Mucosa of stomach (tissue), 1 donor: ENCODE measurements around the gene CREBRF.

Experiments used
- H3K27me3 ChIP-seq: one replicate; pipeline ENCODE4 v1.7.0; 2013; ENCODE audit warnings: mild to moderate bottlenecking, low read length; ENCODE audit not compliant: control insufficient read depth, insufficient read depth
- H3K36me3 ChIP-seq: one replicate; pipeline ENCODE4 v1.7.0; 2013; ENCODE audit warnings: low read length; ENCODE audit not compliant: control insufficient read depth, insufficient read depth
- H3K4me1 ChIP-seq: one replicate; pipeline ENCODE4 v1.7.0; 2013; ENCODE audit warnings: mild to moderate bottlenecking, low read length; ENCODE audit not compliant: control insufficient read depth, insufficient read depth
- H3K4me3 ChIP-seq: one replicate; pipeline ENCODE4 v1.7.0; 2013; ENCODE audit warnings: low read length
- H3K9ac ChIP-seq: one replicate; pipeline ENCODE4 v1.7.0; 2013; ENCODE audit warnings: mild to moderate bottlenecking, low read length, moderate library complexity
- H3K9me3 ChIP-seq: one replicate; pipeline ENCODE4 v1.7.0; 2013; ENCODE audit warnings: mild to moderate bottlenecking, low read length, moderate library complexity; ENCODE audit not compliant: control insufficient read depth
- donor health status: Pancreatic carcinoma.

The CREBRF gene

DNA sequence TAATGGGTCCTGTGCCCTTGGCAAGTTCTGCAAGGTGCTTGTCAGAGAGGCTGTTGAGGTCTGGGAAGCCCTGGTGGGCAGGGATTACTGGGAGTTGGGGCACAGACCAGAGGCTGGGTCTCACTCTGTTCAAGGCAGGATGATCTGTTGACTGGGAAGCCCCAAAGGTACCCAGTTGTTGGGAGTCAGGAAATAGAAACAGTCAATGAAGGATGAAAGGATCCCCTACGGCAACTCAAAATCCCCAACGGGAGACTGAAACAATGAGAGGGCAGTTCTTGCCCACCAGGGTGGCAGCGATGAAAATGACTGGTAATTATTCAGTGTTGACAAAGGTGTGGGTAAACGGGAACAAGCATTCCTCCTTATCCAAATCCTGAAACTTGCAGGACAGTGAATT is 119.4 kb downstream of the CREBRF start:
- Histone ChIP-seq H3K4me1 (no peaks in the 10 kb centered on the region), H3K9ac (no peak overlapping the region), H3K27me3 (no peaks in the 10 kb centered on the region), H3K36me3 (no peaks in the 10 kb centered on the region), H3K4me3 (no peak overlapping the region), H3K9me3 (no peaks in the 10 kb centered on the region)

GRCh38 chr5:173178369-173178910 is 122.3 kb downstream of the CREBRF start:
- H3K9ac ChIP-seq = no peak overlapping the region
- no peak overlapping the region for H3K4me3 ChIP-seq
- H3K9me3 ChIP-seq = no peaks in the 10 kb centered on the region
- H3K36me3 ChIP-seq = no peaks in the 10 kb centered on the region
- H3K27me3 ChIP-seq = no peaks in the 10 kb centered on the region
- H3K4me1 ChIP-seq = no peaks in the 10 kb centered on the region

GRCh38 chr5:173180331-173180730 is 124.2 kb downstream of the CREBRF start:
- H3K4me3 ChIP-seq = no peak overlapping the region
- H3K9me3 ChIP-seq = no peaks in the 10 kb centered on the region
- H3K9ac ChIP-seq = no peak overlapping the region
- H3K4me1 ChIP-seq = no peaks in the 10 kb centered on the region
- H3K36me3 ChIP-seq = no peaks in the 10 kb centered on the region
- no peaks in the 10 kb centered on the region for H3K27me3 ChIP-seq

GRCh38 chr5:173187054-173187743 is 131.0 kb downstream of the CREBRF start:
- no peaks in the 10 kb centered on the region for H3K36me3 ChIP-seq
- H3K9me3 ChIP-seq = no peaks in the 10 kb centered on the region
- no peaks in the 10 kb centered on the region for H3K27me3 ChIP-seq
- no peak overlapping the region for H3K4me3 ChIP-seq
- no peaks in the 10 kb centered on the region for H3K4me1 ChIP-seq
- no peak overlapping the region for H3K9ac ChIP-seq

DNA sequence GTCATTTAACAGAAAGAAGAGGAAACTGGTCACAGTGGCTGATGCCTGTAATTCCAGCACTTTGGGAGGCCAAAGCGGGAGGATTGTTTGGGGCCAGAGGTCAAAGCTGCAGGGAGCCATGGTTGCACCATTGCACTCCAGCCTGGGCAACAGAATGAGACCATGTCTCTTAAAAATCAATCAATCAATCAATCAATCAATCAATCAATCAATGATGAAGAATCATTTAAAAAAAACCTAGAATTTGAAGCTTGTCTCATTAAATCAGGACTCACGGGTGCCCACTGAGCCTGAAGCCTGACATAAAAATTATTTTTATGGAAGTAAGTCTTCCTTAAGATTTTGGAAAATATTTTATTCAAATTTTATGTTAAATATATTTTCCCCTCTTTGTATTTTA is 132.1 kb downstream of the CREBRF start:
- Histone ChIP-seq H3K27me3 (no peaks in the 10 kb centered on the region), H3K4me3 (no peak overlapping the region), H3K4me1 (no peaks in the 10 kb centered on the region), H3K9ac (no peak overlapping the region), H3K36me3 (no peaks in the 10 kb centered on the region), H3K9me3 (no peaks in the 10 kb centered on the region)
